ENCODE results near the gene BIN2. TPM values are rescaled to one million over a fixed set of nuclear protein-coding genes. Genes with fewer than 3 reads are reported as not detected.

BIN2 gene
- total RNA-seq = 10 to 100 TPM; 14.7 to 20.9 (median 16.4) TPM

- peak within 1 kb of the TSS; percentile 87 for H3K4me3 Mint-ChIP-seq
- H3K36me3 Mint-ChIP-seq (ENCODE audit: insufficient read depth) = peaks cover 9% of the 10 kb centered on the region
- no peaks in the 10 kb centered on the region for H3K27me3 Mint-ChIP-seq (ENCODE audit: low read depth)
- no peaks in the 10 kb centered on the region for H3K9me3 Mint-ChIP-seq
- DNase-seq (peak; percentile 43), ATAC-seq (peak; percentile 74 to 77)
- peaks cover 83% of the 10 kb centered on the region for H3K4me1 Mint-ChIP-seq (ENCODE audit: low read depth)
Measured at GRCh38 chr12:51323966-51324895, at the start of gene BIN2. BIN2 (minus strand) TSS chr12:51324174; CDS start chr12:51324102, 72 bp downstream.

GRCh38 chr12:51373187-51373586, 49.2 kb upstream of the BIN2 start:
- Mint-ChIP-seq H3K9me3 (no peaks in the 10 kb centered on the region), H3K4me1 (ENCODE audit: low read depth) (peaks cover 48% of the 10 kb centered on the region), H3K36me3 (ENCODE audit: insufficient read depth) (peaks cover 26% of the 10 kb centered on the region), H3K27me3 (ENCODE audit: low read depth) (no peaks in the 10 kb centered on the region), H3K4me3 (no peak overlapping the region)
- ATAC-seq = no peak
- no peak for DNase-seq

- no peaks in the 10 kb centered on the region for H3K9me3 Mint-ChIP-seq
- no peak overlapping the region for H3K4me3 Mint-ChIP-seq
- DNase-seq (no peak), ATAC-seq (no peak)
- H3K4me1 Mint-ChIP-seq (ENCODE audit: low read depth) = peaks cover 57% of the 10 kb centered on the region
- H3K27me3 Mint-ChIP-seq (ENCODE audit: low read depth) = no peaks in the 10 kb centered on the region
- peaks cover 18% of the 10 kb centered on the region for H3K36me3 Mint-ChIP-seq (ENCODE audit: insufficient read depth)
Measured at GRCh38 chr12:51372021-51372420, 48.0 kb upstream of the BIN2 start.

- no peak overlapping the region for H3K4me3 Mint-ChIP-seq
- no peak for DNase-seq
- no peak for ATAC-seq
- H3K27me3 Mint-ChIP-seq (ENCODE audit: low read depth) = no peaks in the 10 kb centered on the region
- peaks cover 57% of the 10 kb centered on the region for H3K4me1 Mint-ChIP-seq (ENCODE audit: low read depth)
- H3K36me3 Mint-ChIP-seq (ENCODE audit: insufficient read depth) = peaks cover 18% of the 10 kb centered on the region
- no peaks in the 10 kb centered on the region for H3K9me3 Mint-ChIP-seq
Measured at GRCh38 chr12:51371295-51371953, 47.5 kb upstream of the BIN2 start.

- H3K9me3 Mint-ChIP-seq = no peaks in the 10 kb centered on the region
- H3K4me3 Mint-ChIP-seq = no peak overlapping the region
- DNase-seq (no peak), ATAC-seq (no peak)
- peaks cover 59% of the 10 kb centered on the region for H3K4me1 Mint-ChIP-seq (ENCODE audit: low read depth)
- H3K36me3 Mint-ChIP-seq (ENCODE audit: insufficient read depth) = peaks cover 18% of the 10 kb centered on the region
- H3K27me3 Mint-ChIP-seq (ENCODE audit: low read depth) = no peaks in the 10 kb centered on the region
Measured at GRCh38 chr12:51370667-51371066, 46.7 kb upstream of the BIN2 start.

GRCh38 chr12:51369581-51369980, 45.6 kb upstream of the BIN2 start:
- Mint-ChIP-seq H3K27me3 (ENCODE audit: low read depth) (no peaks in the 10 kb centered on the region), H3K36me3 (ENCODE audit: insufficient read depth) (peaks cover 12% of the 10 kb centered on the region), H3K9me3 (no peaks in the 10 kb centered on the region), H3K4me1 (ENCODE audit: low read depth) (peaks cover 54% of the 10 kb centered on the region), H3K4me3 (peak overlapping the region; percentile 54)
- ATAC-seq = no peak
- DNase-seq = no peak

- H3K4me1 Mint-ChIP-seq (ENCODE audit: low read depth) = peaks cover 54% of the 10 kb centered on the region
- peak overlapping the region; percentile 54 for H3K4me3 Mint-ChIP-seq
- H3K27me3 Mint-ChIP-seq (ENCODE audit: low read depth) = no peaks in the 10 kb centered on the region
- ATAC-seq = peak; percentile 97
- H3K9me3 Mint-ChIP-seq = no peaks in the 10 kb centered on the region
- peaks cover 10% of the 10 kb centered on the region for H3K36me3 Mint-ChIP-seq (ENCODE audit: insufficient read depth)
- DNase-seq = peak; percentile 80
Measured at GRCh38 chr12:51368640-51369517, 44.9 kb upstream of the BIN2 start.

- Mint-ChIP-seq H3K9me3 (no peaks in the 10 kb centered on the region), H3K4me3 (no peak overlapping the region), H3K4me1 (ENCODE audit: low read depth) (peaks cover 34% of the 10 kb centered on the region), H3K27me3 (ENCODE audit: low read depth) (no peaks in the 10 kb centered on the region), H3K36me3 (ENCODE audit: insufficient read depth) (peaks cover 9% of the 10 kb centered on the region)
- DNase-seq (no peak), ATAC-seq (no peak)
Measured at GRCh38 chr12:51365276-51365675, 41.3 kb upstream of the BIN2 start.

- Mint-ChIP-seq H3K36me3 (ENCODE audit: insufficient read depth) (peaks cover 15% of the 10 kb centered on the region), H3K4me3 (no peak overlapping the region), H3K27me3 (ENCODE audit: low read depth) (no peaks in the 10 kb centered on the region), H3K4me1 (ENCODE audit: low read depth) (peaks cover 21% of the 10 kb centered on the region), H3K9me3 (no peaks in the 10 kb centered on the region)
- ATAC-seq (no peak), DNase-seq (no peak)
Measured at GRCh38 chr12:51364001-51364400, 40.0 kb upstream of the BIN2 start.

- ATAC-seq = no peak
Measured at GRCh38 chr12:51362747-51363342, 38.9 kb upstream of the BIN2 start.

GRCh38 chr12:51362307-51362706, 38.3 kb upstream of the BIN2 start:
- Mint-ChIP-seq H3K27me3 (ENCODE audit: low read depth) (no peaks in the 10 kb centered on the region), H3K9me3 (no peaks in the 10 kb centered on the region), H3K4me3 (no peak overlapping the region), H3K36me3 (ENCODE audit: insufficient read depth) (peaks cover 22% of the 10 kb centered on the region), H3K4me1 (ENCODE audit: low read depth) (peaks cover 7% of the 10 kb centered on the region)
- ATAC-seq = no peak
- no peak for DNase-seq

More at GRCh38 chr12:51362747-51363342, 38.9 kb upstream of the BIN2 start:
- Mint-ChIP-seq H3K27me3 (ENCODE audit: low read depth) (no peaks in the 10 kb centered on the region), H3K36me3 (ENCODE audit: insufficient read depth) (peaks cover 20% of the 10 kb centered on the region), H3K4me3 (no peak overlapping the region), H3K9me3 (no peaks in the 10 kb centered on the region), H3K4me1 (ENCODE audit: low read depth) (peaks cover 13% of the 10 kb centered on the region)
- DNase-seq = no peak

GRCh38 chr12:51361161-51362016, 37.4 kb upstream of the BIN2 start:
- Mint-ChIP-seq H3K36me3 (ENCODE audit: insufficient read depth) (peaks cover 22% of the 10 kb centered on the region), H3K4me1 (ENCODE audit: low read depth) (peaks cover 8% of the 10 kb centered on the region), H3K27me3 (ENCODE audit: low read depth) (no peaks in the 10 kb centered on the region), H3K4me3 (no peak overlapping the region), H3K9me3 (no peaks in the 10 kb centered on the region)
- DNase-seq (no peak), ATAC-seq (no peak)

GRCh38 chr12:51360315-51360714, 36.3 kb upstream of the BIN2 start:
- Mint-ChIP-seq H3K36me3 (ENCODE audit: insufficient read depth) (peaks cover 22% of the 10 kb centered on the region), H3K27me3 (ENCODE audit: low read depth) (no peaks in the 10 kb centered on the region), H3K4me3 (no peak overlapping the region), H3K9me3 (no peaks in the 10 kb centered on the region), H3K4me1 (ENCODE audit: low read depth) (peaks cover 6% of the 10 kb centered on the region)
- DNase-seq (no peak), ATAC-seq (no peak)
